GM18498 (cell line): Measurements from ENCODE around the gene LCE1F.

Experiments used
- ATAC-seq: cut with Tn5 transposase; IDR thresholded peaks from one replicate; pipeline ENCODE4 v1.9.1; 2021; ENCODE audit warnings: mild to moderate bottlenecking, moderate library complexity; ENCODE audit not compliant: unreplicated experiment

The LCE1F gene

GRCh38 chr1:152774875-152775274 is at the start of gene LCE1F:
TSS of gene LCE1F (plus strand) at chr1:152775140. CDS start at chr1:152776372, 1,232 bp downstream.
- no peak for ATAC-seq

GRCh38 chr1:152725261-152725660 is 49.7 kb upstream of the LCE1F start:
- no peak for ATAC-seq

GRCh38 chr1:152728986-152729385 is 46.0 kb upstream of the LCE1F start:
- ATAC-seq: no peak

- no peak for ATAC-seq
Observed at GRCh38 chr1:152735648-152736047, 39.3 kb upstream of the LCE1F start.

GRCh38 chr1:152737997-152738396 is 36.9 kb upstream of the LCE1F start:
- ATAC-seq: no peak

GRCh38 chr1:152739841-152740240 is 35.1 kb upstream of the LCE1F start:
- no peak for ATAC-seq

GRCh38 chr1:152741656-152742055 is 33.3 kb upstream of the LCE1F start:
- no peak for ATAC-seq

GRCh38 chr1:152743371-152744145 is 31.4 kb upstream of the LCE1F start:
- no peak for ATAC-seq

- ATAC-seq: no peak
Observed at GRCh38 chr1:152745289-152745704, 29.6 kb upstream of the LCE1F start.

GRCh38 chr1:152745765-152746444 is 29.0 kb upstream of the LCE1F start:
- ATAC-seq: no peak

GRCh38 chr1:152747831-152748230 is 27.1 kb upstream of the LCE1F start:
- ATAC-seq: no peak

GRCh38 chr1:152752225-152752624 is 22.7 kb upstream of the LCE1F start:
- no peak for ATAC-seq

- ATAC-seq: no peak
Observed at GRCh38 chr1:152753586-152753985, 21.4 kb upstream of the LCE1F start.

- no peak for ATAC-seq
Observed at GRCh38 chr1:152756872-152757271, 18.1 kb upstream of the LCE1F start.

GRCh38 chr1:152757747-152758146 is 17.2 kb upstream of the LCE1F start, which contains the start of gene KPRP:
TSS of gene KPRP (plus strand) at chr1:152758025. CDS start at chr1:152759589, 1,564 bp downstream.
- no peak for ATAC-seq

GRCh38 chr1:152758636-152759035 is 16.3 kb upstream of the LCE1F start:
- ATAC-seq: no peak

- ATAC-seq: no peak
Observed at GRCh38 chr1:152759453-152760173, 15.3 kb upstream of the LCE1F start.

- ATAC-seq: no peak
Observed at GRCh38 chr1:152760551-152761190, 14.3 kb upstream of the LCE1F start.

GRCh38 chr1:152761609-152762213 is 13.2 kb upstream of the LCE1F start:
- no peak for ATAC-seq

- no peak for ATAC-seq
Observed at GRCh38 chr1:152768847-152769533, 6.0 kb upstream of the LCE1F start.
